ENCODE data around the gene SH3BGRL.

The SH3BGRL gene

GRCh38 chrX:81201671-81202455 is at the start of gene SH3BGRL, which contains the start of gene HMGN5:
SH3BGRL (plus strand) TSS chrX:81202102; CDS start chrX:81202201, 99 bp downstream.
HMGN5 (minus strand) TSS chrX:81201913; CDS start chrX:81121549, 80,364 bp downstream.
- in situ Hi-C loops (cut with HindIII; ENCODE audit: low sequenced_read_pairs), result no loop called here

DNA sequence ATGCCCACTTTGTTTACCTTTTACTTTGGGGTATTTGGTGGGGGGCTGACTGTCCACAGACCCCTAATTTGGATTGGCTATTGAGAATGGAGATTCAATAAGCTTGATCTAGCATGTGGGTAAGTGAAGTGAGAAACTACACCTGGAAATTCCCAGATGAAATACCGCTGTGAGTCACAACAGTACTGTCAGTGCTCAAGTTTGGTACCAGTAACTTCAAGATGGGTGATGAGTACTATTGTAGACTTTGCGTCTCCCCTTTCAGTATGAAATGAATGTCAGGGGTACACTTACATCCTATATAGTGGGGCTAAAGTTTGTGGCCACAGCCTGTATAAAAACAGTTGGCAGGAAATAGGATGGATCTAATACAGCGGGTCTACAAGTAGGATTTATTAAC is 33.5 kb upstream of the SH3BGRL start:
- in situ Hi-C loops (cut with HindIII; ENCODE audit: low sequenced_read_pairs), result no loop called here

DNA sequence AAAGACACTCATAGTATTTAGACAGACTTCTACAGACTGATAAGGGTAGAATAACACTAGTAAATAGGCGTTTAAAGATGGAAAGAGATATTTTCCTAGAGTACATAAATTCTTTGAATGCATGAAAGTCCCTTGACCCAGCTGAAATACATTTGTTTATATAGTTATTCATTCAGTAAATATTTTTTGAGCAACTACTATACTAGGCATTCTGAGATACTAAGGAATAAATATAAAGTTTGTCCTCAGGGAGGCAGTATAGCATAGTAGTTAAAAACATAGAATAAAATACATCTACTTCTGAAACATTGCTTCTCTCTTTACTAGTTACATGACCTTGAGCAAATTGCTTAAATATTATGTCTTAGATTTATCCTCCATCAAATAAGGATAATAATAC is 27.6 kb upstream of the SH3BGRL start:
- in situ Hi-C loops (cut with HindIII; ENCODE audit: low sequenced_read_pairs), result no loop called here

DNA sequence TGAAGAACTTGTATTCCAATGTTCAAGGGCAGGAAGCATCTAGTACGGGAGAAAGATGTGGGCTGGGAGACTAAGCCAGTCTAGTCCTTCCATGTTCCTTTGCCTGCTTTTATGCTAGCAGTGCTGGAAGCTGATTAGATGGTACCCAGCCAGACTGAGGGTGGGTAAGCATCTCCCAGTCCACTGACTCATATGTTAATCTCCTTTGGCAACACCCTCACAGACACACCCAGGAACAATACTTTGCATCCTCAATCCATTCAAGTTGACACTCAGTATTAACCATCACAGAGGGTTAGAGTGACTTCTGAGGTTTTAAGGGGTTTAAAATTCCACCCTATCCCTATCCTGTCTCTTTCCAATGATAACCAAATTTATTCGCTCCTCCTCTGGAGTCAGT is 6.6 kb upstream of the SH3BGRL start:
- in situ Hi-C loops (cut with HindIII; ENCODE audit: low sequenced_read_pairs), result no loop called here

DNA sequence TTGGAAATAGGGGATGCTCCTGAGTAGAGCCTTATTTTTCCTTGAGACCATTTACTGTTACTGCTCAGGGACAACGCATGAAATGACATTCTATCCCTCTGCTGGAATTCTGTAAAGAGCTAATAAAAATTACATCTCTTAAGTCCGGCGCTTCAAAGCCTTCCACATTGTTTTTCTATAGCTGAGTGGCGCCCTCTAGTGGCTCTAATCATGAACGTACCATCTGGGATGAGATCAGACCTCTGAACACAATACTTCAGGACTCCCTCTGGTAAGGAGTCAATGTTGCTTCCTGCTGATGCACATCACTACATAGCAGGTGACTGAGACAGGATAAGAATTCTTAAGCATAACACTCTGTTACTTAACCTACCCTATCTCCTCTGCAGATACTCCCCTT is 6.2 kb upstream of the SH3BGRL start:
- in situ Hi-C loops (cut with HindIII; ENCODE audit: low sequenced_read_pairs), result no loop called here

- in situ Hi-C loops (cut with HindIII; ENCODE audit: low sequenced_read_pairs), result no loop called here
These were observed 831 bp upstream of the SH3BGRL start for GRCh38 chrX:81201071-81201470.

DNA sequence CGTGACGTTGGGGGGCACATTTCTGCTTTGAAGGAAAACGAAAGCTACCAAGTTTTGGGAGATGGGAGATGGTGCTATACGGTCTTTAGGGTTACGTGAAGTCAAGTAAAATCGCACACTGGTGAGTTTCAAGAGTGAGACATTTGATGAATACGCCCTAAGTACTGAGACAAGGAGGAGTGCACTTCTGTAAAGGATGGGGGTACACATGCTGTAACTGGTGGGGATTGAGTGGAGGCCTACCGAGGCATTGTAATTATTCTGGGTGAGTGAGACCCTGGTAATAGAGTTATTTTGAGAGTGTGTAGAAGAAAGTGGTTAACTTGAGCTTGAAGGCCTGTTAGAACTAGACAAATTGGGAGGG is 536 bp downstream of the SH3BGRL start:
- in situ Hi-C loops (cut with HindIII; ENCODE audit: low sequenced_read_pairs), result no loop called here

GRCh38 chrX:81202943-81203342 is 1.0 kb downstream of the SH3BGRL start:
- in situ Hi-C loops (cut with HindIII; ENCODE audit: low sequenced_read_pairs), result no loop called here

GRCh38 chrX:81205551-81205950 is 3.6 kb downstream of the SH3BGRL start:
- in situ Hi-C loops (cut with HindIII; ENCODE audit: low sequenced_read_pairs), result no loop called here

GRCh38 chrX:81206476-81206875 is 4.6 kb downstream of the SH3BGRL start:
- in situ Hi-C loops (cut with HindIII; ENCODE audit: low sequenced_read_pairs), result no loop called here

DNA sequence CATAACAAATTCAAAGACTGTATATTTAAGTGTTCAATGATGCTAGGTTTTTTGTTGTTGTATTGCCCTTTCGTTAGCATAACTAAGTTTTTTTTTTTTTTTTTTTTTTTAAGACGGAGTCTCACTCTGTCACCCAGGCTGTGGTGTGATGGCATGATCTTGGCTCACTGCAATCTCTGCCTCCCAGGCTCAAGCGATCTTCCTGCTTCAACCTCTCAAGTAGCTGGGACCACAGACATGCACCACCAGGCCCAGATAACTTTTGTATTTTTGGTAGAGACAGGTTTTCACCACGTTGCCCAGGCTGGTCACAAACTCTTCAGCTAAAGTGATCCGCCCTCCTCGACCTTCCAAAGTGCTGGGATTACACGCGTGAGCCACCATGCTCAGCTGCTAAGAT is 7.0 kb downstream of the SH3BGRL start:
- in situ Hi-C loops (cut with HindIII; ENCODE audit: low sequenced_read_pairs), result no loop called here

DNA sequence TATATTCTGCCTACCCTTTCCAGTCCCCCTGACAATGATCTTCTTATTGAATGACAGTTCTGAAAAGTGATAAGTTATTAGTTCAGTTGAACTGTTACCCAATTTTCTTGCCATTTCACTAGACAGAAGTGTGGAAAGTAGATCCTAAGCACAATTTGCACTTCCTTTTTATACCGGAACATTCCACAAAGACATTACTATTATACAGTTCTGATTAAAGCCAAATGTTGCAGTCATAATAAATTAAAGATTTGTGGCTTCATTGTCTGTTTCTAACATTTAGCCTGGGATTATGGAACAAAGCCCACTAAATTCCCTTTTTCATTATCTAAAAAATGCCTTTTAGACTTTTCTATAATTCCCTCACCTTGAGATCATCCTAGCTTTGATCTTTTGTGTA is 13.8 kb downstream of the SH3BGRL start:
- in situ Hi-C loops (cut with HindIII; ENCODE audit: low sequenced_read_pairs), result no loop called here

GRCh38 chrX:81229229-81229628 is 27.3 kb downstream of the SH3BGRL start:
- in situ Hi-C loops (cut with HindIII; ENCODE audit: low sequenced_read_pairs), result no loop called here

- in situ Hi-C loops (cut with HindIII; ENCODE audit: low sequenced_read_pairs), result no loop called here
These were observed 28.0 kb downstream of the SH3BGRL start for GRCh38 chrX:81229901-81230300.

GRCh38 chrX:81231476-81231875 is 29.6 kb downstream of the SH3BGRL start:
- in situ Hi-C loops (cut with HindIII; ENCODE audit: low sequenced_read_pairs), result no loop called here

DNA sequence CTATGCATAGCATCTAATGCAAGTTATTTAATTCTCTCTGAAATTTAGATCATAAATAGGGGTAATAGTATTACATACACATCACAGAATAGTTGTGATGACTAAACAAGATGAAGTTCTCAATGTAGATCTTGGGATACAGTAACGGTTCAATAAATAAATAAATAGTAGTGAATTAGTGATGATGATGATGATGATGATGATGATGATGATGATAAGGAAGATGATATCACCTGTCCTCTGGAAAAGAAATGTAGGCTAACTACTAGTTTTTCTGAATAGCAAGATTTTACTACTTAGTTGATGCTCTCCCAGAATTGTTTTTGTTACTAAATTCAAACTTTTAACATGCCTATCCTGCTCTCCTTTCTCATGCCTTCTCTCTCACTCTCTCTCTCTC is 30.3 kb downstream of the SH3BGRL start:
- in situ Hi-C loops (cut with HindIII; ENCODE audit: low sequenced_read_pairs), result no loop called here

GRCh38 chrX:81237516-81237915 is 35.6 kb downstream of the SH3BGRL start:
- in situ Hi-C loops (cut with HindIII; ENCODE audit: low sequenced_read_pairs), result no loop called here

- in situ Hi-C loops (cut with HindIII; ENCODE audit: low sequenced_read_pairs), result no loop called here
These were observed 36.3 kb downstream of the SH3BGRL start for GRCh38 chrX:81238166-81238565.

DNA sequence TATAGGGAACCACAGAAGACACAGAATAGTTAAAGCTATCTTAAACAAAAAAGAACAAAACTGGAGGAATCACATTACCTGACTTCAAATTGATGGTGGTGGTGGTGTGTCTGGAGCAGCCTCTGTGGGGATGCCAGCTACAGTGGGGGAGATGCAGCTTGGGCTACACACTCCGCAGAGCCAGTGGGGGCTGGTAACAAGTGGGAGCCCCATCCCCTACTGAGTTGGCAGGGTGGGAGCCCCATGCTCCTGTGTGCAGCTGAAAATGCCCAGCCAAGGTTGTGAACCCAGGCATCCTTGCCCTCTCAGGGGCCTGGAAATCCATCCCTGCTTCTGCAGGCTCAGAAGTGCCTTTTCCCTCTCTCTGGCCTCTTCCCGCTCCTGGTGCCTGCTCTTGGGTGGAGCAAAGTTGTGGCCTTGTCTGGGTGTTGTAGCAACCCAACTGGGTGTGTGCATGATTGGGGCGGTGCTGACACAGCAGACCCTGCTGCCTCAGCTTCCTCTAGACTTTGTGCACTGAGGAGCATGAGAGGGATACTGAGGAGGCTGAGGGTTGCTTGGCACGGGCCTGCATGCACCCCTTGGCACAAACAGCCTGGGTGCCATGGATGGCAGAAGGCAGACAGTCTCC is 38.9 kb downstream of the SH3BGRL start:
- in situ Hi-C loops (cut with HindIII; ENCODE audit: low sequenced_read_pairs), result no loop called here

DNA sequence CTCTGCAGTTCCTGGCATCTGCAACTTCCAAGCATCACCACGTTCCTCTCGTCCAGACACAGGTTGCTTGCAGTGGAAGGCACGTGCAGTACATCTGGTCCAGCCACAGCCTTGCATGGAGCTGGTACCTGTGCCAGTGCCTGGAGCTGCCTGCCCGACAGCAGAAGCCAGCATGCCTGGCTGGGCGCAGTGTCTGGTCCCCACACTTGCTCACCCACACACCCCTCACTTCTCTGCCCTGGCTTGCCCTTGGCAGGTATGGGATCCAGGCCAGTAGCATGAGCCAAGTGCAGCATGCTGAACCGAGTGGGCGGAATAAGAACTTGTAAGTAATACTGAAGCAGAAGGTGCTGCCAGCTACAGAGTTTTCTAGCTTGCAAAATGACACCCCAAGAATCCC is 39.9 kb downstream of the SH3BGRL start:
- in situ Hi-C loops (cut with HindIII; ENCODE audit: low sequenced_read_pairs), result no loop called here

DNA sequence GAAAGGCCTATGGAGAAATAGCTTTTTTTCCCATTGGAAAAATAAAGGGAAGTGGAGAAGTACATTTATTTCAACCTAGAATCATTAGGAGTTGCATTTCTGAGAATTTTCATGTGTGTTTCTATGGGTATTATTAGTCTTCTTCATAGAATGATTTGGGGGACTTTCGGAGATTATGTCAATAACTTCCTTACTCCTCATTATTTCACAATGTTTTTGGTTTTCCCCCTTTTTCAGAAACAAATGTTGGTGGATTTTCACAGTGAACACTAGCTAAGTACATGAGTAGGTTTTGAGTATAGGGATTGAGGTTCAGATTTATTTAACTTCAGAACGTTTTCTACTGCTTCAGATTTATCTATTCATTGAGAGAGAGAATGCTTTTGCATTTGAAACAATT is 54.0 kb downstream of the SH3BGRL start:
- in situ Hi-C loops (cut with HindIII; ENCODE audit: low sequenced_read_pairs), result no loop called here

DNA sequence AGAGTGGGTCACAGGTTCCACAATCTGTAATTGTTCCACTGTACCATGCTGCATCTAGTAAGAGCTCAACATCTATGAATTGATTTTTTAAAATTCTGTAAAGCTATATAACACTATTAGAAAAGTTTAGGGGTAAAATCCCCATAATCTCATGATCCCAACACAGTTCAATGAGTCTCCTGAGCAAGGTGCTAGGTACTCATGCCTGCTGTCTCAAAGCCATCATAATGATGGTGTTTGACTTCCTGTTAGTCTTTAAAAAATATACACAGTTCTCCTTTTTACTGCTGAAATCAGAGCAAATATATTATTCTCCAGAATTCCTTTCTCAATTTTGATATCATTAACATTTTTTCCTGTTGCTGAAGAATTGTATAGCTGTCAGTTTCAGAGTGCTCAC is 55.9 kb downstream of the SH3BGRL start:
- in situ Hi-C loops (cut with HindIII; ENCODE audit: low sequenced_read_pairs), result no loop called here

Data from DLD1 (cell line).